DND-41 (cell line): ENCODE data around the gene ZNF101.

Experiments
- EZH2 ChIP-seq: IDR thresholded peaks from 3 replicates; pipeline ENCODE4 v1.6.1; 2012; ENCODE audit warnings: borderline replicate concordance, low read depth, mild to moderate bottlenecking, moderate library complexity, low read length, inconsistent platforms; ENCODE audit not compliant: severe bottlenecking
- TF ChIP-seq, protein P1 (sequence below): IDR thresholded peaks from 2 replicates; pipeline ENCODE4 v1.5.1; 2012; ENCODE audit warnings: borderline replicate concordance, low read length, moderate library complexity, mild to moderate bottlenecking; ENCODE audit not compliant: poor library complexity, severe bottlenecking; ENCODE audit errors: extremely low read depth

- TF ChIP-seq EZH2: no peak
- TF ChIP-seq, protein P1, sequence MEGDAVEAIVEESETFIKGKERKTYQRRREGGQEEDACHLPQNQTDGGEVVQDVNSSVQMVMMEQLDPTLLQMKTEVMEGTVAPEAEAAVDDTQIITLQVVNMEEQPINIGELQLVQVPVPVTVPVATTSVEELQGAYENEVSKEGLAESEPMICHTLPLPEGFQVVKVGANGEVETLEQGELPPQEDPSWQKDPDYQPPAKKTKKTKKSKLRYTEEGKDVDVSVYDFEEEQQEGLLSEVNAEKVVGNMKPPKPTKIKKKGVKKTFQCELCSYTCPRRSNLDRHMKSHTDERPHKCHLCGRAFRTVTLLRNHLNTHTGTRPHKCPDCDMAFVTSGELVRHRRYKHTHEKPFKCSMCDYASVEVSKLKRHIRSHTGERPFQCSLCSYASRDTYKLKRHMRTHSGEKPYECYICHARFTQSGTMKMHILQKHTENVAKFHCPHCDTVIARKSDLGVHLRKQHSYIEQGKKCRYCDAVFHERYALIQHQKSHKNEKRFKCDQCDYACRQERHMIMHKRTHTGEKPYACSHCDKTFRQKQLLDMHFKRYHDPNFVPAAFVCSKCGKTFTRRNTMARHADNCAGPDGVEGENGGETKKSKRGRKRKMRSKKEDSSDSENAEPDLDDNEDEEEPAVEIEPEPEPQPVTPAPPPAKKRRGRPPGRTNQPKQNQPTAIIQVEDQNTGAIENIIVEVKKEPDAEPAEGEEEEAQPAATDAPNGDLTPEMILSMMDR: no peak
Measured at GRCh38 chr19:19711934-19712828, 43.5 kb downstream of the ZNF101 start.
